ENCODE measurements around the gene CLIC5.

Gene CLIC5

GRCh38 chr6:45877970-45878590 lies 137.6 kb downstream of the CLIC5 start:
- H3K4me3 ChIP-seq (ENCODE audit: control insufficient read depth, low read depth, low read length) = no peak overlapping the region
- DNase-seq (ENCODE audit: low read depth) = no peak
- no peak for TF ChIP-seq CTCF (conservative IDR thresholded peaks at IDR 0.05; ENCODE audit: control insufficient read depth, insufficient read depth, low read depth, low read length)

DNA sequence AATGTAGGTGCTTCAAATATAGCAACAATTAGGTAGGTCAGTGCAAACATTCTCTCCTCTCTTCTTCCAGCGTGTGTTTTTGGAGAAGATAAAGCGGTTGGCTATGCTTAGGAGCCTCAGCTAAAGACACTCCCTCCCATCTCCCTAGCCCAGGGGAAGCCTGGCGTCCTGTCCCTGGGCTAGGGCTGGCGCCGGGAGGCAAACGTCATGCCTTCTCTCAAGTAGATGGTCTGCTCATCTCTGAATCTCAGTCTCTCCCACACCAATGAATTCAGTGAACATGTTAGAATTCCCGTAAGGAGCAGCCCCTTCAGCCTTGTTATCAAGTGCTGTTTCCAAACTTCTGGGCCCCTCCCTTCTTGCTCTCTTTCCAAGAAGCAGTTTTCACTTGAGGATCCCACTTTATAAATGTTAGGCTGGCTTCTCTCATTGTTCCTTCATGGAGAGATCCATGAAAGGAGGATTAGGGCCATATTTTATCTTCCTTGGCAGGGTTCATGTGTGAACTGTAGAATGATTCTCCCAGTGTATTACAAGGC lies 142.8 kb downstream of the CLIC5 start:
- no peak overlapping the region for H3K4me3 ChIP-seq (ENCODE audit: control insufficient read depth, low read depth, low read length)
- DNase-seq (ENCODE audit: low read depth) = no peak
- no peak for TF ChIP-seq CTCF (conservative IDR thresholded peaks at IDR 0.05; ENCODE audit: control insufficient read depth, insufficient read depth, low read depth, low read length)

- no peak overlapping the region for H3K4me3 ChIP-seq (ENCODE audit: control insufficient read depth, low read depth, low read length)
- no peak for TF ChIP-seq CTCF (conservative IDR thresholded peaks at IDR 0.05; ENCODE audit: control insufficient read depth, insufficient read depth, low read depth, low read length)
- peak; percentile 23 for DNase-seq (ENCODE audit: low read depth)
Observed at GRCh38 chr6:45870531-45870930, 145.1 kb downstream of the CLIC5 start.

GRCh38 chr6:45864651-45865050 lies 151.0 kb downstream of the CLIC5 start:
- H3K4me3 ChIP-seq (ENCODE audit: control insufficient read depth, low read depth, low read length) = no peak overlapping the region
- DNase-seq (ENCODE audit: low read depth) = no peak
- TF ChIP-seq CTCF (conservative IDR thresholded peaks at IDR 0.05; ENCODE audit: control insufficient read depth, insufficient read depth, low read depth, low read length) = no peak

- TF ChIP-seq CTCF (conservative IDR thresholded peaks at IDR 0.05; ENCODE audit: control insufficient read depth, insufficient read depth, low read depth, low read length) = no peak
- H3K4me3 ChIP-seq (ENCODE audit: control insufficient read depth, low read depth, low read length) = no peak overlapping the region
- no peak for DNase-seq (ENCODE audit: low read depth)
Observed at GRCh38 chr6:45858691-45859090, 157.0 kb downstream of the CLIC5 start.

DNA sequence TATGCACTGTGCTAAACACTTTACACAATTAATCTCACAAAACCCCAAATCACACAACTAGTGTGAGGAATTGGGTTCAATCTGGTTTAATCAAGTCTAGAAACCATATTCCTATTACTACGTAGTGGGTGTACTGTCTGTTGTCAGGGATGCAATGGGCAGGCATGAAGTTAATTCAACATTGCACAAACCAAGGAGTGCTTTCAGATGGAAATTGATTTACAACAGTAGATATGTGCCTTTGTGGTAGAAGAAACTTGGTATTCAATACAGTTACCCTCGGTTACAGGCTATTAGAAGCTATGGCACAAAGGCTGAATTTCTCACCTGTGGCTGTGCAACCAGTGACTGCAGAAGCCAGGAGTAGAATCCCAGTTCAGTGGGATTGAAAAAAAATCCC lies 157.8 kb downstream of the CLIC5 start:
- no peak for DNase-seq (ENCODE audit: low read depth)
- TF ChIP-seq CTCF (conservative IDR thresholded peaks at IDR 0.05; ENCODE audit: control insufficient read depth, insufficient read depth, low read depth, low read length) = no peak
- H3K4me3 ChIP-seq (ENCODE audit: control insufficient read depth, low read depth, low read length) = no peak overlapping the region
